Left colon (tissue), 2 donors: Measurements from ENCODE around the gene RNF141. TPM values are rescaled to one million over a fixed set of nuclear protein-coding genes. Genes with fewer than 3 reads are reported as not detected.

Experiments
- ATAC-seq: fragments of 200-7000 bp; cut with Tn5 transposase; one replicate; pipeline ENCODE4 v1.9.1; 2020; ENCODE audit warnings: mild to moderate bottlenecking, moderate library complexity
- DNase-seq, 2 donors: peaks; one replicate each; pipeline ENCODE4 v3.0.0-alpha.2; 2020
- intact Hi-C, 2 donors: fragments of 100-400 bp; cut with DNase I in 1 of 2; cut with micrococcal nuclease in 1 of 2; formaldehyde crosslinking; loops; one replicate each; pipeline versions ENCODE4 v1.11.2 to v1.14.0; 2022; cut with DNase I, micrococcal nuclease
- total RNA-seq, 2 donors: library from RNA; stranded (reverse); fragmentation: NEBNext Ultra II Directional; extraction: Animal tissue kit (Norgen Biotek cat#: 25700); gene quantifications; one replicate each; pipeline ENCODE4 v1.2.1, GENCODE V29; 2021
- donor health status: DM: no; HTN: no; CAD: no.
- donor health status: DM: yes; HTN: yes; CAD: no.

The RNF141 gene
- total RNA-seq, 2 donors from 2014 or later, result 36.5 to 40.4 TPM

- no peak for DNase-seq
- intact Hi-C loops, result no loop called here
- ATAC-seq, result no peak
These were observed 23.8 kb upstream of the RNF141 start for GRCh38 chr11:10564696-10565318.

- intact Hi-C loops, result no loop called here
- DNase-seq (no peak), ATAC-seq (no peak)
These were observed 23.0 kb upstream of the RNF141 start for GRCh38 chr11:10564030-10564429.

- intact Hi-C loops, result no loop called here
- DNase-seq, result no peak
- ATAC-seq, result peak; percentile 67
These were observed 21.0 kb upstream of the RNF141 start for GRCh38 chr11:10561947-10562346.

- intact Hi-C loops, result no loop called here
- peak; percentile 87 for ATAC-seq
- no peak for DNase-seq
These were observed 20.2 kb upstream of the RNF141 start for GRCh38 chr11:10561043-10561818.

- DNase-seq (no peak), ATAC-seq (no peak)
- intact Hi-C loops, result no loop called here
These were observed 17.3 kb upstream of the RNF141 start for GRCh38 chr11:10558288-10558687.

- no peak for DNase-seq
- peak; percentile 52 for ATAC-seq
- intact Hi-C loops, result no loop called here
These were observed 15.6 kb upstream of the RNF141 start for GRCh38 chr11:10556590-10556989.

GRCh38 chr11:10551845-10552352, 10.9 kb upstream of the RNF141 start:
- intact Hi-C loops, result no loop called here
- ATAC-seq (no peak), DNase-seq (no peak)

- ATAC-seq (no peak), DNase-seq (no peak)
- intact Hi-C loops, result no loop called here
These were observed 10.3 kb upstream of the RNF141 start for GRCh38 chr11:10551290-10551592.

GRCh38 chr11:10550503-10551289, 9.7 kb upstream of the RNF141 start:
- DNase-seq, result no peak
- no peak for ATAC-seq
- intact Hi-C loops, result no loop called here

GRCh38 chr11:10544491-10545465, 3.8 kb upstream of the RNF141 start:
- ATAC-seq (no peak), DNase-seq (no peak)
- intact Hi-C loops, result no loop called here

GRCh38 chr11:10543782-10544181, 2.8 kb upstream of the RNF141 start:
- intact Hi-C loops, result no loop called here
- DNase-seq (no peak), ATAC-seq (no peak)

- no peak for DNase-seq
- ATAC-seq, result no peak
- intact Hi-C loops, result no loop called here
These were observed 1.8 kb upstream of the RNF141 start for GRCh38 chr11:10542776-10543175.

- intact Hi-C loops, result no loop called here
- no peak for DNase-seq
- no peak for ATAC-seq
These were observed 559 bp upstream of the RNF141 start for GRCh38 chr11:10541561-10541930.

- peak; percentile 38 to 67 for DNase-seq
- peak; percentile 74 for ATAC-seq
- intact Hi-C loops, result no loop called here
These were observed 457 bp downstream of the RNF141 start for GRCh38 chr11:10540546-10540914.

- intact Hi-C loops, result no loop called here
These were observed 1.6 kb downstream of the RNF141 start for GRCh38 chr11:10539339-10539738.

GRCh38 chr11:10538924-10539323, 2.1 kb downstream of the RNF141 start:
- intact Hi-C loops, result no loop called here
- ATAC-seq (no peak), DNase-seq (no peak)

More at GRCh38 chr11:10539339-10539738, 1.6 kb downstream of the RNF141 start:
- ATAC-seq (no peak), DNase-seq (no peak)

GRCh38 chr11:10537600-10537999, 3.4 kb downstream of the RNF141 start:
- intact Hi-C loops, result no loop called here
- ATAC-seq (no peak), DNase-seq (no peak)

GRCh38 chr11:10534316-10534715, 6.7 kb downstream of the RNF141 start:
- intact Hi-C loops, result no loop called here
- ATAC-seq, result peak; percentile 30
- DNase-seq, result no peak

GRCh38 chr11:10533323-10533722, 7.7 kb downstream of the RNF141 start:
- no peak for ATAC-seq
- intact Hi-C loops, result no loop called here
- DNase-seq, result no peak
